CD14-positive monocyte (primary cell): ENCODE measurements around the gene KRT1. TPM values are rescaled to one million over a fixed set of nuclear protein-coding genes. Genes with fewer than 3 reads are reported as not detected.

ENCODE experiments used
- DNase-seq, 3 donors: peaks; one replicate each; pipeline ENCODE4 v3.0.0-alpha.2; 2011 to 2022
- H2AFZ ChIP-seq: 2 replicates; pipeline ENCODE4 v1.6.0; 2012; ENCODE audit warnings: mild to moderate bottlenecking, low read depth, low read length, inconsistent platforms; ENCODE audit not compliant: insufficient read depth, poor library complexity, severe bottlenecking
- H3K27ac ChIP-seq, 2 donors: 1 replicate in 1 of 2; 2 replicates in 1 of 2; pipeline ENCODE4 v1.5.1; 2012 to 2013; ENCODE audit warnings: low read length in 2 of 2, control low read depth in 1 of 2, inconsistent platforms in 1 of 2, low read depth in 1 of 2, mild to moderate bottlenecking in 1 of 2
- H3K27me3 ChIP-seq, 2 donors: one replicate each; pipeline versions ENCODE4 v1.6.0 to v1.6.1; 2011 to 2013; ENCODE audit warnings: low read length in 2 of 2; ENCODE audit not compliant: control insufficient read depth in 2 of 2, insufficient read depth in 2 of 2
- H3K36me3 ChIP-seq, 2 donors: replicated peaks in 1 of 2; 1 replicate in 1 of 2; 2 replicates in 1 of 2; pipeline versions ENCODE4 v1.5.1 to v1.6.1; 2012 to 2013; ENCODE audit warnings: low read length in 2 of 2, control low read depth in 1 of 2, inconsistent platforms in 1 of 2, mild to moderate bottlenecking in 1 of 2; ENCODE audit not compliant: insufficient read depth in 2 of 2, control insufficient read depth in 1 of 2
- H3K4me1 ChIP-seq, 2 donors: 1 replicate in 1 of 2; 2 replicates in 1 of 2; pipeline versions ENCODE4 v1.5.1 to v1.6.1; 2012 to 2013; ENCODE audit warnings: low read length in 2 of 2, control low read depth in 1 of 2, inconsistent platforms in 1 of 2, mild to moderate bottlenecking in 1 of 2, moderate library complexity in 1 of 2; ENCODE audit not compliant: insufficient read depth in 2 of 2, control insufficient read depth in 1 of 2
- H3K4me2 ChIP-seq: replicated peaks from 2 replicates; pipeline ENCODE3; 2012; ENCODE audit warnings: low read length, moderate library complexity, mild to moderate bottlenecking; ENCODE audit not compliant: poor library complexity, severe bottlenecking; ENCODE audit errors: extremely low read depth
- H3K4me3 ChIP-seq, 3 experiments: fragments of 200-600 bp in 1 of 3; sonication (generic) in 1 of 3; replicated peaks in 1 of 3; 1 replicate in 2 of 3; 2 replicates in 1 of 3; pipeline ENCODE4 v1.5.1; 2011 to 2013; ENCODE audit warnings: low read length in 3 of 3, mild to moderate bottlenecking in 3 of 3, control low read depth in 2 of 3, low read depth in 2 of 3, inconsistent platforms in 1 of 3, moderate library complexity in 1 of 3
- H3K79me2 ChIP-seq: 2 replicates; pipeline ENCODE4 v1.6.0; 2012; ENCODE audit warnings: mild to moderate bottlenecking, control low read depth, inconsistent platforms, low read length, moderate library complexity; ENCODE audit not compliant: insufficient read depth
- H3K9ac ChIP-seq: 2 replicates; pipeline ENCODE4 v1.6.0; 2017; ENCODE audit warnings: low read length, mild to moderate bottlenecking; ENCODE audit not compliant: insufficient read depth, poor library complexity, severe bottlenecking
- H3K9me3 ChIP-seq, 2 donors: replicated peaks in 1 of 2; 1 replicate in 1 of 2; 2 replicates in 1 of 2; pipeline versions ENCODE4 v1.5.1 to v1.6.1; 2012 to 2013; ENCODE audit warnings: low read length in 2 of 2, control low read depth in 1 of 2; ENCODE audit not compliant: control insufficient read depth in 1 of 2, insufficient read depth in 1 of 2
- H4K20me1 ChIP-seq: 2 replicates; pipeline ENCODE4 v1.6.0; 2012; ENCODE audit warnings: mild to moderate bottlenecking, low read length, control low read depth, moderate library complexity; ENCODE audit not compliant: insufficient read depth
- H3K27ac Mint-ChIP-seq, 7 donors: one replicate each; pipeline ENCODE4 v1.8.0; 2020; ENCODE audit warnings: mild to moderate bottlenecking in 7 of 7, mixed read lengths in 7 of 7, moderate library complexity in 6 of 7, inconsistent platforms in 2 of 7
- H3K27me3 Mint-ChIP-seq, 3 donors: one replicate each; pipeline ENCODE4 v1.8.0; 2021 to 2022; ENCODE audit warnings: low read depth in 3 of 3, mild to moderate bottlenecking in 3 of 3, mixed read lengths in 3 of 3, moderate library complexity in 3 of 3, inconsistent platforms in 1 of 3
- H3K36me3 Mint-ChIP-seq, 2 donors: one replicate each; pipeline ENCODE4 v1.8.0; 2020; ENCODE audit warnings: mixed read lengths in 2 of 2, inconsistent platforms in 1 of 2, mild to moderate bottlenecking in 1 of 2
- H3K4me1 Mint-ChIP-seq: one replicate; pipeline ENCODE4 v1.8.0; 2020; ENCODE audit warnings: mild to moderate bottlenecking, mixed read lengths
- H3K4me3 Mint-ChIP-seq, 2 donors: one replicate each; pipeline ENCODE4 v1.8.0; 2020; ENCODE audit warnings: mild to moderate bottlenecking in 2 of 2, mixed read lengths in 2 of 2, moderate library complexity in 1 of 2
- H3K9me3 Mint-ChIP-seq, 7 donors: one replicate each; pipeline ENCODE4 v1.8.0; 2020 to 2022; ENCODE audit warnings: mixed read lengths in 7 of 7, mild to moderate bottlenecking in 6 of 7, moderate library complexity in 6 of 7, inconsistent platforms in 2 of 7
- WGBS: methylation state at CpG from one replicate; pipeline ENCODE4 v1.1.5; 2013; ENCODE audit warnings: missing lambda C conversion rate; ENCODE audit not compliant: insufficient coverage; 5-methylcytosine and 5-hydroxymethylcytosine counted together
- intact Hi-C, 2 donors: fragments of 100-400 bp; cut with micrococcal nuclease; formaldehyde crosslinking; loops; one replicate each; pipeline versions ENCODE4 v1.15.0 to v1.15.1; 2023
- polyA plus RNA-seq, 3 donors: library from polyadenylated mRNA; depleted of rRNA in 1 of 3; unstranded in 2 of 3; stranded (reverse) in 1 of 3; fragments of 300-500 nt in 2 of 3; fragments of >200 nt in 1 of 3; fragmentation: Illumina TruSeq in 2 of 3; gene quantifications; 1 replicate in 2 of 3; 2 replicates in 1 of 3; pipeline ENCODE4 v1.2.3, GENCODE V29; 2012 to 2021
- TF ChIP-seq, protein P1 (sequence below): fragments of 200-600 bp; IDR thresholded peaks from one replicate; pipeline ENCODE4 v1.8.0; 2022; ENCODE audit warnings: antibody characterized with exemption, mild to moderate bottlenecking

The KRT1 gene
- polyA plus RNA-seq, 3 donors: not detected

DNA sequence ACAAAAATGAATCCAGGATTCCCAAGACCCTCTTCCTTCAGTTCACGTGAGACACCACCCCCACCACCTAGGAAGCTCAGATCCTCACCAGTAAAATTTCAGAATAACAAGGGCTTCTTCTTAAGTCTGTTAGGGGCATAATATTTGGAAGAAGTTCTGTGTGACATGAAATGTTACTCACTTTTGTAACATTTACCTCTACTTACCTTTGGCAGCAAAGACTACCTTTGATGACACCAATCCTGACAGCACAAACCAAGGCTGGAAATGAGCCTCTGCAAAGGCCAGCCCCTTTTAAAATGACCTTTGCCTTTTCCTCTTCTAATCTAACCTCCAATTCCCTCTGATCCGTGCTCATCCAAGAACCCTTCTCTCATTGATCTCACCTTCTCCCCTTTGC, 42.5 kb upstream of the KRT1 start:
- Histone ChIP-seq H3K36me3 (no peaks in the 10 kb centered on the region), H3K4me1 (no peaks in the 10 kb centered on the region), H3K4me3 (no peak overlapping the region), H3K79me2 (no peaks in the 10 kb centered on the region), H3K9me3 (no peaks in the 10 kb centered on the region), H3K9ac (no peak overlapping the region), H4K20me1 (no peaks in the 10 kb centered on the region), H3K27ac (no peak overlapping the region), H2AFZ (no peak overlapping the region), H3K27me3 (peaks cover 0 to 3% of the 10 kb centered on the region in 2 donors), H3K4me2 (no peak overlapping the region)
- TF ChIP-seq, protein P1, sequence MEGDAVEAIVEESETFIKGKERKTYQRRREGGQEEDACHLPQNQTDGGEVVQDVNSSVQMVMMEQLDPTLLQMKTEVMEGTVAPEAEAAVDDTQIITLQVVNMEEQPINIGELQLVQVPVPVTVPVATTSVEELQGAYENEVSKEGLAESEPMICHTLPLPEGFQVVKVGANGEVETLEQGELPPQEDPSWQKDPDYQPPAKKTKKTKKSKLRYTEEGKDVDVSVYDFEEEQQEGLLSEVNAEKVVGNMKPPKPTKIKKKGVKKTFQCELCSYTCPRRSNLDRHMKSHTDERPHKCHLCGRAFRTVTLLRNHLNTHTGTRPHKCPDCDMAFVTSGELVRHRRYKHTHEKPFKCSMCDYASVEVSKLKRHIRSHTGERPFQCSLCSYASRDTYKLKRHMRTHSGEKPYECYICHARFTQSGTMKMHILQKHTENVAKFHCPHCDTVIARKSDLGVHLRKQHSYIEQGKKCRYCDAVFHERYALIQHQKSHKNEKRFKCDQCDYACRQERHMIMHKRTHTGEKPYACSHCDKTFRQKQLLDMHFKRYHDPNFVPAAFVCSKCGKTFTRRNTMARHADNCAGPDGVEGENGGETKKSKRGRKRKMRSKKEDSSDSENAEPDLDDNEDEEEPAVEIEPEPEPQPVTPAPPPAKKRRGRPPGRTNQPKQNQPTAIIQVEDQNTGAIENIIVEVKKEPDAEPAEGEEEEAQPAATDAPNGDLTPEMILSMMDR: no peak
- H3K9me3 Mint-ChIP-seq: peaks cover 0 to 2% (median 0%) of the 10 kb centered on the region in 7 donors
- peaks cover 2 to 12% (median 9%) of the 10 kb centered on the region in 3 donors for H3K27me3 Mint-ChIP-seq
- WGBS: 88% methylated on average over 1 of the region's 2 CpGs
- H3K27ac Mint-ChIP-seq: no peak overlapping the region
- H3K36me3 Mint-ChIP-seq: no peaks in the 10 kb centered on the region
- DNase-seq: no peak
- no peak overlapping the region for H3K4me3 Mint-ChIP-seq
- intact Hi-C loops: no loop called here
- H3K4me1 Mint-ChIP-seq: peaks cover 5% of the 10 kb centered on the region

DNA sequence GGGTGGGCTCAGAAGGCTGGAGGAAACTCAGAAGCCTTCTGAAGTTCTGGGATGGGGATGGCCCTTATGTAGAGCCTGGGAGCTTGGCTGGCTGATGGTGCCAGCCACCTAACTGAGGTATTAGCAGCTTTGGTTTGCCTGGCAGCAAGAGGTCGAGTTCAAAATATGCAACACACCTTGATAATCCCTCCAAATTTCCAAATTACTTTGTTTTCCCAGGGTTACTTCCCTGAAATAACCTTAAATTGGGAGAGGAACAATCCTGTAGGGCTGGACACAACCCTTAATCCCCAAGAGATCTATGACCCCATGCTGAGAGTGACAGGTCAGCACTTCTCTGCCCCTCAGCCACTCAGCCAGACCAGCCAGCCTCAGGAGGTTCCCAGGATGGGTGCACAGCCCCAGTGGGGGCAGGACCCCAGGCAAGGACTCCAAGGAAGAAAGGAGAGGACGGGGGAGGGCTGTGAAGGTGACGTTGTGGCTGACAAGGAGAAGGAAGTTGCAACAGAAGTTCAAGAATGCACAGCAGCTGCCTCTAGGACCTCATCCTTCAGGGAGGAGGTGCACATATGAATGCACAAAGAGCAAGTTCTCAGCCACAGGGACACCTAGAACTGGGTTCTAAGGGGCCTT, 41.7 kb upstream of the KRT1 start:
- WGBS: 0% methylated on average over 2 of the region's 3 CpGs
- no peak overlapping the region for H3K9ac ChIP-seq
- no peak overlapping the region for H3K27ac ChIP-seq
- peaks cover 2 to 13% (median 5%) of the 10 kb centered on the region in 3 donors for H3K27me3 Mint-ChIP-seq
- no peak overlapping the region for H3K4me3 ChIP-seq
- H3K36me3 Mint-ChIP-seq: no peaks in the 10 kb centered on the region
- H3K36me3 ChIP-seq: no peaks in the 10 kb centered on the region
- H2AFZ ChIP-seq: no peak overlapping the region
- TF ChIP-seq, protein P1: no peak
- peaks cover 0 to 3% of the 10 kb centered on the region in 2 donors for H3K27me3 ChIP-seq
- no peak overlapping the region for H3K4me3 Mint-ChIP-seq
- peaks cover 0 to 2% (median 0%) of the 10 kb centered on the region in 7 donors for H3K9me3 Mint-ChIP-seq
- H3K27ac Mint-ChIP-seq: no peak overlapping the region
- no peaks in the 10 kb centered on the region for H3K4me1 ChIP-seq
- H3K4me2 ChIP-seq: no peak overlapping the region
- H3K79me2 ChIP-seq: no peaks in the 10 kb centered on the region
- peaks cover 5% of the 10 kb centered on the region for H3K4me1 Mint-ChIP-seq
- intact Hi-C loops: no loop called here
- no peaks in the 10 kb centered on the region for H3K9me3 ChIP-seq
- DNase-seq: no peak
- H4K20me1 ChIP-seq: no peaks in the 10 kb centered on the region
